GM21526 (cell line): ENCODE data around the gene SEC23B.
"Not testable (repeated sequence)": the region's sequence is repeated elsewhere in the genome, so short reads cannot be mapped to it uniquely, and the experiment has no call there.

Experiments used
- ATAC-seq: cut with Tn5 transposase; IDR thresholded peaks from one replicate; pipeline ENCODE4 v1.9.1; 2021; ENCODE audit warnings: moderate library complexity; ENCODE audit not compliant: unreplicated experiment, low FRiP score

The SEC23B gene

DNA sequence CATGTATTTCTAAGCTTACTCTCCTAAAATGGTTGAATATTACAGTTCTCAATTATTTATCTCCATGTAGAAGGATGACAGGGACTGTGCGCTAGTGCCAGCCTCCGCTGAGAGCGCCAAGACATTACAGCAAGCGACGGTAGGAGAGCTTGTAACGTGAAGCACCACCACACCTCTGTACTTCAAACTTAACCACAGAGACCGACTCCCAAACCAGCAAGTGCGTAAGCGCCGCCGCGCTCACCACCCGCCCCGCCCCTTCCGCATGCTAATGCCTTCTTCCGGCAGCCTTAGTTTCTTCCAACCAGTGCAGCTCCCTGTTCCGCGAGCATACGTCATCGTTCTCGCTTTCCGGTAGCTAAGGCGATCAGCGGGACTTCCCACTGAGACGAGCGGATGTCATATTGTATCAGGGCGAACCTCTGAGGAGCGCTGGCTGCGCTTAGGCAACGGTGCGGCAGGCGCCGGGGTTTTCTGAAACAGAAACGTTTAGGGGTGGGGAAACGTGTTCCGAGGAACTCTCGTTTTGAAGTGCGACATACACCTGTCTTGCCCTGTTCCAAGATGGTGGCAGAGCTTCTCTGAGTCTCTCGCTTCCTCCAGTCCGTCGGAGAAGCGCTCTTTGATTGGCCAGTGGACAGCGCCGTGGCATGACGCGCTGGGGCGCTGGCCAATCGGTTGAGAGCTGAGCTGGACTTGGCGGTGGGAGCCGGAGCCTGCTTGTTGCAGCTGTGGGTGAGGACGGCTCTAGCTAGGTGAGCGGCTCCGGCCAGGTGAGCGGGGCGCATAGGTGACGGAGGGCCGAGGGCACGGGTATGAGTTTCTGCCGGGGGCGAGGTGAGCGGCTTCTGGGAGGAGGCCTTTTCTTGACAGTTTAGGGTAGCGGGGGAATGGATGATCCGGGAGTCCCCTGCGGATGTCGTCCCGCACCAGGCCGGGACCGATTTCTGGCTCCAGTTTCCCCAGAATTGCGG lies at the start of gene SEC23B:
SEC23B (plus strand) TSS at position 723 of the 974 bp plus-strand sequence. CDS start 2,896 bp downstream, outside the sequence.
- peak; percentile 94 for ATAC-seq

DNA sequence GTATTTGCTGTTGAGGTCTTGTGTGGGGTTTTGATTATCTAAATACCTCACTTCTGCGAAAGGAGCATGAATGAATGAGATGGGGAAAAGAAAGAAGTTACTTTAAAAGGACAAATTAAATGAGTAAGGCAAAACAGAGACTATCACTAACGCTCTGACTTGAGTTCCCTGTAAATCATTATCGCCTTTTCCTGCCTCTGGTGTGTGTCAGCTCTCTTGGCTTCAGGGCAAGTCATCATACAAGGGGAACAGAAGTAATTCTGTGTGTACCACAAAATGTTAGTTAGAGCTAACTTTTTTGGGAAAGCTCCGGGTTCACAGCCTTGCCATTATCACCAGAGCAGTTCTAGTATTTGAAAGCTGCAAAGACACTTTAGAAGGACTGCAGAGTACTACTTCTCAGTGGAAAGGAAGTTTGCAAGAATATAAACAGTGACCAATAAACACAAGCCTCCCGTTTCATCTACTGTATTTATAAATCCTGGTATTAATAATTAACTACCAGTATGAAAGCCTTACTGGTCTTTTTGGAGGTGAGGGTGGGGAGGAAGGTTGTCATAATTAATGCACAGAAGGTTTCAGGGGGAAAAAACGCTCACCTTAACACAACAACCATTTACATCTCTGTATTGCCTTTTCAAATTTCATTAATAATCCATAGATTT lies 42.1 kb upstream of the SEC23B start:
- no peak for ATAC-seq

DNA sequence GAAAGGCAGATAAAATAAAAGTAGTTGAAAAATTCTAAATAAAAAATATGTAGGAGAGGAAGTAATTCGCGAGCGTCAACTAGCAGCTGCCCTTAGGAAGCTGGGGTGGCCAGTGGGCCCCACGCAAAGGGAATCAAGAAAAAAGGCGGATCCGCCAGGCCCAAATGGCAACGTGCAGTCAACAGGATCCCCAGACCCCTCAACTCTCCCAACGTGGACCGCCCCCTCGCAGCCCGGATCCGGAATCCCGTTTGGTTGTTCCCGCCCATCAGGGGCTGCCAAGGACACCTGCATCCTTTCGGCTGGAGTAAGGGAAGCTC lies 41.2 kb upstream of the SEC23B start:
- ATAC-seq, result peak; percentile 18

DNA sequence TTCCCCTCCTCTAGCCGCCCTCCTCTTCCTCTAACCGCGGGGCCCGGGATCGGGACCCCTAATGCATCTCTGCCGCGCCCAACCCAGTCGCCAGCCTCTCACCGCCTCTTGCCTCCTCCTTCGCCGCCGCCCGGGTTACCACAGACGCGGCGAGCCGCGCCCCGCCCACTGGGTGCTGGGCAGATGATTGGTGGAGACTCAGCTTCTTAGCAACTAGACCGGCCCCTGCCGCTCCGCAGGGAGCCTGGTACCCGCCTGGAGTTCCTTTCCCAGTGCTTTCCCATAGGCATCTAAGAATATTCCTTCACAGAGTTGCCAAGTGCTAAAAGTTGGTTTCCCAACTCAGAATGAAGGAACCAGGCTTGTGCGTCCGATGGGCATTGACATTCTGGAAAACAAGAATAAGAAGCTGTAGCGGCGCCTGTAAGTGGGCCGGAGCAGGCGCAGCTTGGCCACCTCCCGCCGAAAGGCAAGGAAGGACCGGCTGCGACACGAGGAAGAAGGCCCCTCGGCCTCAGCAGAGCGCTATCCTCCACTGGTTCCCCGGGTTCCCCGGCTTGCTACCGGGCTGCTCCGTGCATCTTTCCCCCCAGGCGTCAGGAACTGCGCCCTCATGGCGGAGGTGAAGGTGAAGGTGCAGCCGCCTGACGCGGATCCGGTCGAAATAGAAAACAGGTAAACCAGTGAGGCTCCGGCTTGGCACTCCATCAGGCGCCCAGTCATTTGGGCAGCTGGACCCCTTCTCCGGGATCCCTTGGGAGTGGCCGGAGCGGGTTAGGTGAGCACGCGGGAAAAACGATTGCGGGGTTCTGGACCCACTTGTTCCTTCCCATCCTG lies 40.6 kb upstream of the SEC23B start, which contains the start of the genes DZANK1 and POLR3F:
DZANK1 (minus strand) TSS at position 137 of the 837 bp plus-strand sequence. CDS start 1,672 bp downstream, outside the sequence.
POLR3F (plus strand) TSS at position 497 of the 837 bp plus-strand sequence; CDS start at position 614, 117 bp downstream.
- ATAC-seq, result peak; percentile 98

DNA sequence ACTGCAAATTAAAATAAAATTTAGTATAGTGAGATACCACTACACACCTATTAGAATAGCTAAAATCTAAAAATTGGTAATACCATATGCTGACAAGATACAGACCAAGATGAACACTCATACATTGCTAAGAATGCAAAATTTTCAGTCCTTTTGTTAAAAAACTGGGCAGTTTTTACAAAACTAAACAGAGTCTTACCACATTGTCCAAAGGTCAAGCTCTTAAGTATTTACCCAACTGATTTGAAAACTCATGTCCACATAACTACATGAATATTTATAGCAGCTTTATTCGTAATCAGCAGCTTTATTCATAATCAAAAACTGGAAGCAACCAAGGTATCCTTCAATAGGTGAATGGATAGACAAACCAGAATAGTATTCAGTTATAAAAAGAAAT lies 30.5 kb upstream of the SEC23B start:
- no peak for ATAC-seq

DNA sequence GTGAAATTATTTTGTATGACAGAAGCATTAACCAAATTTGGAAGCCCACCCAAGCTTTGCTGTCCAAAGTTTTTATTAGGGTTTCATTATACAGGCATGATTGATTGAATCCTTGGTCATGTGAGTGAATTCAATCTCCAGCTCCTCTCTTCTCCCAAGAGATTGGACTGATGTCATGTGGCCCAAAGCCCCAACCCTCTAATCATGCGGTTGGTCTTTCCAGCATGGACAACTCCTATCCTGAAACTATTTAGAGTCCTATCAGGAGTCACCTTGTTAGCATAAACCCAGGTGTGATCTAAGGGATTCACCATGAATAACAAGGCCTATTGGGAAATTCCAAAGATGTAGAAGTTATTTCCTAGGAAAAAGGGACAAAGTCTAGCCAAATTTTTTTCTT lies 29.9 kb upstream of the SEC23B start:
- ATAC-seq, result no peak

DNA sequence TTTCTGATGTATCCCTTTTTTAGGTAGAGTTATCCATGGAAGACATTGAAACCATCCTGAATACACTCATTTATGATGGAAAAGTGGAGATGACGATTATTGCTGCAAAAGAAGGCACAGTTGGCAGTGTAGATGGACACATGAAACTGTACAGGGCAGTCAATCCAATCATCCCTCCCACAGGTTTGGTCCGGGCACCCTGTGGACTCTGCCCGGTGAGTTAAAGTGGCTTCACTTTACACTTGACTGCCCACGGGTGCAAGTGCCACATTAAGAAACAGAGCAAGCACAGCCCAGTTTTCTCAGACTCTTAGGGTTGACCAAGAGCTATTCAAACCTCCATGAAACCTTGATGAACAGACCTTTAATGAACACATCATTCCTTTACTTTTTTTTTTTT lies 26.1 kb upstream of the SEC23B start:
- no peak for ATAC-seq

DNA sequence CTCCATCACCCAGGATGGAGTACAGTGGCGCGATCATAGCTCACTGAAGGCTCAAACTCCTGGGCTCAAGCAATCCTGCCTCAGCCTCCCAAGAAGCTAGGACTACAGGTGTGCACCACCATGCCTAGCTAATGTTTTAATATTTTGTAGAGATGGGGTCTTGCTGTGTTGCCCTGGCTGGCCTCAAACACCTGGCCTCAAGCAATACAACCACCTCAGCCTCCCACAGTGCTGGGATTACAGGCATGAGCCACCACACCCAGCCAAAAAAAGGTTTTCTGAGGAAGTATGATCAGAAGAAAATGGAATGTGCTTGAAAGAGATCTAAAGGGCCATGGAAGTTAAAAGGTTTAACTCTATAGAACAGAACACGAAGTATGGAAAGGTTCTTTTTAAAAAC lies 19.4 kb upstream of the SEC23B start:
- no peak for ATAC-seq

DNA sequence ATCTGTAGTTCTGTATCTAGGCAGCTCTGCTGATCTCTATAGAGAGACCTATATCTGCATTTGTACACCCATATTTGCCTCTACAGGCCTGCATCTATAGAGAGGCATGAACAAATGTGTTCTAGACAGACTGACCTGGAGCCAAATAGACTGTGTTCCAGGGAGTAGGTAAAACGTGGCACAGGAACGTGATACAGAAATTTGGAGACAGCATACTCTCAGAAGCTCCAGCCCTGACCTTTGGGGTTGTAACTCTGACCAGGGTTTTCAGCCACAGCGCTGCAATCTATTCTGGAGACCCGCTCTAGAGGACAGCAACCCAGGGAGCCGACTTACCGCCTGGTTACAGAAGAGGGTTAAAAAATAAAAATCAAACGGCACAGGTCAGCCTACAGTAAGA lies 11.7 kb upstream of the SEC23B start:
- no peak for ATAC-seq

DNA sequence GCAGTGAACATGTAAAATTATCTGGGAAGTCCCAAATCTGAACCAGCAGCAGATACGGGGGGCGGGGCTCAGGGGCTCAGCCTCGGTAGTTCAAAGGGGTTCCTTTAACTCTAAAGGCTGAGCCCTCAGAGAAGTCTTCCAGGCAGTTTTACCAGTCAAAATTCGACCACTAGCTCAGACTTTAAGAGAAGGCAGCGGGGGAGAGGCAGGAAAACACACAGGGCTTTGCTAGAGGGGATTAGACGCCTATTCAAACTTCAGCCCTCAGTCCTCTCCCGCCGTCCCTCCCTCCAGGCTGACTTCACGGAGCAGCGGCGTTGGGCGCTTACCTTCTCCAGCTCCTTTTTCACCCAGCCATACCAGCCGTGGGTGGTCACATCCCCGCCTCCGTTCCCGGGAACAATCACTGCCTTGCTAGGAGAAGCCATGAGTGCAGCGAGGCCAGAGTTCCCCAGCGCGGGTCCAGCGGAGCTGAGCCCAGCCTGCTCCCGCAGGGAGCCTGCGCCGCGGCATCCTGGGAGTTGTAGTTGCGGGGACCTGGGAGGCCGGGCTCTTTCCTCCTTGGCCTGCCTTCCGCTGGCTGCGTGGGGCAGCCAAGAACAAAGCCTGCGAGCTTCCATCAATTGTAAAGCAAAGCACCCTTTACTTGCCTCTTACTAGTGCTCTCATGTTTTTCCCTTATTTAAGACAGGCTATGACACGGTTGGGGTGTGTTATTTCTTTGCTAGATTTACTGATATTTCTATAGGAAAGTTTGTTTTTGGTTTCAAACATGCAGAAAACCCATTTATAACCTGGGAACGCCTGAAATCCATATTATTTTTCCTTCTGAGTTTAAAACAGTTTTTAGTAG lies 10.8 kb upstream of the SEC23B start, which contains the start of gene RBBP9:
RBBP9 (minus strand) TSS at position 486 of the 853 bp plus-strand sequence; CDS start at position 428, 58 bp downstream.
- ATAC-seq, result peak; percentile 96

DNA sequence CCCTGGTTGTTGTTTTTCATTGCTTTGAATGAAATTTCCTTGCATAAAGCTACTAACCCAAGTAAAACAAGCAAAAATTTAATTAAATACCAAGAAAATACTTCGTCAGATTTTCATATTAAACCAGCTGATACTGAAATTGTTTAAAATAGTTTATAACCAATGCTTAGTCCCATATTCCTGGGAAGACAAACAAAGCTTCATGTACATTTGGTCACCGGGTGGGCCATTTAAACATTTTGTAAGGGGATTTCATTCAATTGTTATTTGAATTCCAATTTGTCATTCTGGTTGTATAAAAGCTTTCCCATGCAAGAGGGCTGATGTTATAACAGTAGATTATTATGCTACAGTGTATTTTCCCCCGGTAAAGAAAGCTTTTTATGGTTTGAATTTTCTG lies 10.1 kb upstream of the SEC23B start:
- ATAC-seq, result no peak

DNA sequence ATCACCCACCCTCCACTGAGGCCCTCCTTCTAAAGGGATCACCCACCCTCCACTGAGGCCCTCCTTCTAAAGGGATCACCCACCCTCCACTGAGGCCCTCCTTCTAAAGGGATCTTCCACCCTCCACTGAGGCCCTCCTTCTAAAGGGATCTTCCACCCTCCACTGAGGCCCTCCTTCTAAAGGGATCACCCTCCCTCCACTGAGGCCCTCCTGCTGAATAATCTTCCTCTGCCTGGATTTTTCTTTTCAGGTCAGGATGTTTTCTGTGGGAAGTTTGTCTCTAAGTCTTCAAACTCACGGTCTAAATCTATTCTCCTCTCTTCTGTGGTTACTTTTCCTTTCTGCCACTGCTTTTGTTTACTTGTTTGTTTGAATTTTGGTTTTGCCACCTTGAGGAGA lies 6.1 kb upstream of the SEC23B start:
- not testable (repeated sequence) for ATAC-seq

DNA sequence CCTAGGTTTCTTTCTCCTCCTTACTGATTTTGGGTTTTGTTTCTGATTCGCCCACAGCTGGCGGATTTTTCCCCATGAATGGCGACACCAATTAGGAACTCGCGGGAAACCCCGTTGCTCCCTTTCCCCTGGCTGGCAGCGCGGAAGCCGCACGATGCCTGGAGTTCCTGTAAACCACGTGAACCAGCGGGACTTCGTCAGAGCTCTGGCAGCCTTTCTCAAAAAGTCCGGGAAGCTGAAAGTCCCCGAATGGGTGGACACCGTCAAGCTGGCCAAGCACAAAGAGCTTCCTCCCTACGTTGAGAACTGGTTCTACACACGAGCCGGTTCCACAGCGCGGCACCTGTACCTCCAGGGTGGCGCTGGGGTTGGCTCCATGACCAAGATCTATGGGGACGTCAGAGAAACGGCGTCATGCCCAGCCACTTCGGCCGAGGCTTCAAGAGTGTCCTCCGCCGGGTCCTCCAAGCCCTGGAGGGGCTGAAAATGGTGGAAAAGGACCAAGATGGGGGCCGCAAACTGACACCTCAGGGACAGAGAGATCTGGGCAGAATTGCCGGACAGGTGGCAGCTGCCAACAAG lies 3.2 kb upstream of the SEC23B start:
- ATAC-seq, result no peak

DNA sequence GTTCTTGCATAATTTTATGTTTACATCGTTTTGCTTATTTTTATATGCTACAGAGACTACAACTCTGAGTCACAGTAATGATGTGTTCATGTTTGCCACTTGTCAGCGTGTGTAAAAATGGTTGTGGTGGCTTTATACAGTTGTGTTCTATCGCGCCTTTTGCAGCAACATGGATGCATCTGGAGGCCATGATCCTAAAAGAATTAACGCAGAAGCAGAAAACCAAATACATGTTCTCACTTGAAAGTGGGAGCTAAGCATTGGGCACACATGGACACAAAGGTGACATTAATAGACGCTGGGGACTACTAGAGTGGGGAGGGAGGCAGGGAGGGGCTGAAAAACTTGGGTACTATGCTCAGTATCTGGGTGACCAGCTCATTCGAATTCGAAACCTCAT lies 996 bp upstream of the SEC23B start:
- ATAC-seq, result no peak

DNA sequence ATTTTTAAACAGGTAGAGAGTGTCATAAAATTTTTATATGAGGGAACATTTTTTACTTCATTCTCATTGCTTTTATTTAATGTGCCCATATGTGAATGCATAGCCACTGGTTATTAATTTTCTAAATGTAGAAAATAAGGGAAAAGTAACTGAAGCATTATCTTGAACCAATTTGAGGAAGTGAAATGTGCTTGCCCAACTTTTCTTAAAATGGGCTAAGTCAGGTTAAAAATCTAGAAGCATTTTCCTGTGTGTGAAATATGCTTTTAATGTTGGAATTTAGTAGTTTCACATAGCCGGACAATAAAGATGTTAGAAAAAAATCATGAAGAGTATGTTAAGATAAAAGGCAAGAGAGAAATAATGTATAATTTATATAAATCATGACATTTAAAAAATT lies 3.8 kb downstream of the SEC23B start:
- ATAC-seq, result no peak

DNA sequence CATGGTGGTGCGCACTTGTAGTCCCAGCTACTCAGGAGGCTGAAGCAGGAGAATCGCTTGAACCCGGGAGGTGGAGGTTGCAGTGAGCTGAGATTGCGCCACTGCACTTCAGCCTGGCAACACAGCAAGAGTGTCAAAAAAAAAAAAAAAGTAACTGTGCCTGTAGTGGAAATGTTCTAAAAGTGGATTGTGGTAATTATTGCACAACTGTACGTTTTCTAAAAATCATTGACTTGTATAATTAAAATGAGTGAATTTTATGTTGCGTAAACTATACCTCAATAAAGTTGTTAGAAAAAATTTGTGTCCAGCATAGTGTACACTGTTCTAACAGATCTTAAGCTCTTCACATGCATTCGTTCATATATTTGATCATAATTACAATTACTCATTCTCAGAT lies 5.5 kb downstream of the SEC23B start:
- ATAC-seq, result no peak

DNA sequence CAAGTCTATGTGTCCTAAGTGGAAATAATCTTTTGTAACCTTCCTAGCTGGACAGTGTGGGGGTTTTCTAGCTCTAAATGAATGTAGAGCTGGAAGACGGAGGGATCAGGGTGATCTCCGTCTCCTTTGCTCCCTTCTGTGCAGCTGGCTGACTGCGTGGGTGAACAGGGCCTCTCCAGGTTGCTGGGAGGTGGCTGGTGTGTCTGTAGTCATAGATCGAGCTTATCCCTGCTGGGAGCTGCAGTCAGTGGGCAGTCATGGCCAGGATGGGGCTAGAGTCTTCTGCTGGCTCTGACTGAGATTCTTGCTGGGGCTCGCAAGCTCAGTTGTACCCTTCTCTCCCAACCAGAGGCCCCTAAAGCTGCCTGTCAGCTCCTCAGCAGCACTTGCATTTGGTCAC lies 6.4 kb downstream of the SEC23B start:
- no peak for ATAC-seq

DNA sequence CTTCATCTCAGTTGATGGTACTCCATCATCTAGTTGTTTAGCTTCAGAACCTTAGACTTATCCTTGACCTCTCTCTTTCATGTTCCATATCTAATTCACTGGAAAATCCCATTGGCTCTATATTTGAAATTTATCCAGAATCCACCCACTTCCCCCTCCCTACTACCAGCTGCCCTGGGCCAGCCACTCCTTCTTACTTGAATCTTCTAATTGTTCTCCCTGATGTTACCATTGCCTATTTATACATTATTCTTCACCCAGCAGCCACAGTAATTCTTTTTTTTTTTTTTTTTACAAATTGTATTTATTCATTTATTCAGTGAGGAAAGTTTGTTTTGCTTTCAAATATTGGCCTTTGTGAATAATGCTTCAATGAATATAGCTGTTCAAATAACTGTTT lies 8.2 kb downstream of the SEC23B start:
- ATAC-seq, result no peak

DNA sequence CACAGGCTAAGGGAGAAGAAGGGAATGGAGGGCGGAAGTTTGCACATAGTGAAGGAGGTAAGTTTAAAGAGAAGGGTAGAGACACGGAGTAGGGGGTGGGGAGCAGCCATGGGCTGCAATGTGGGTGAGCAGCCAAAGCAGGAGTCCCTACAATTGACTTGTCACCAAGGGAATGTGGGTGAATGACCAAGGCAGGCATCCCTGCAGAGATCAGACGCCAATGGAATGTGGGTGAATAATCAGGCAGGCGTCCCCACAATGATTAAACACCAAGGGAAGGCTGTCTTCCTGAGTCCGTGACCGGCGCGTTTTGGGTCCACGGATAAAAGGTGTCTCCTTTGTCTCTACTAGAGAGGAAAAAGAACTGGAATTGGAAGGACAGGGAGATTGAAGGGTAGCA lies 14.3 kb downstream of the SEC23B start:
- ATAC-seq, result not testable (repeated sequence)
